Prostate gland (tissue), 2 donors: ENCODE results near the gene NPIPA5.

ENCODE experiments used
- POLR2A ChIP-seq: fragments of 450-650 bp; IDR thresholded peaks from one replicate; pipeline ENCODE4 v1.6.1; 2016; ENCODE audit warnings: antibody characterized with exemption, mild to moderate bottlenecking
- TF ChIP-seq, protein P1 (sequence below), 4 experiments: fragments of 200-600 bp in 2 of 4; fragments of 450-650 bp in 2 of 4; sonication (generic) in 2 of 4; IDR thresholded peaks; 1 replicate in 3 of 4; 2 replicates in 1 of 4; pipeline ENCODE4 v1.5.1; 2016 to 2019; ENCODE audit warnings: antibody characterized with exemption in 4 of 4, mild to moderate bottlenecking in 2 of 4, moderate library complexity in 2 of 4

GRCh38 chr16:15426796-15427195, 48.7 kb upstream of the NPIPA5 start:
- TF ChIP-seq, protein P1, sequence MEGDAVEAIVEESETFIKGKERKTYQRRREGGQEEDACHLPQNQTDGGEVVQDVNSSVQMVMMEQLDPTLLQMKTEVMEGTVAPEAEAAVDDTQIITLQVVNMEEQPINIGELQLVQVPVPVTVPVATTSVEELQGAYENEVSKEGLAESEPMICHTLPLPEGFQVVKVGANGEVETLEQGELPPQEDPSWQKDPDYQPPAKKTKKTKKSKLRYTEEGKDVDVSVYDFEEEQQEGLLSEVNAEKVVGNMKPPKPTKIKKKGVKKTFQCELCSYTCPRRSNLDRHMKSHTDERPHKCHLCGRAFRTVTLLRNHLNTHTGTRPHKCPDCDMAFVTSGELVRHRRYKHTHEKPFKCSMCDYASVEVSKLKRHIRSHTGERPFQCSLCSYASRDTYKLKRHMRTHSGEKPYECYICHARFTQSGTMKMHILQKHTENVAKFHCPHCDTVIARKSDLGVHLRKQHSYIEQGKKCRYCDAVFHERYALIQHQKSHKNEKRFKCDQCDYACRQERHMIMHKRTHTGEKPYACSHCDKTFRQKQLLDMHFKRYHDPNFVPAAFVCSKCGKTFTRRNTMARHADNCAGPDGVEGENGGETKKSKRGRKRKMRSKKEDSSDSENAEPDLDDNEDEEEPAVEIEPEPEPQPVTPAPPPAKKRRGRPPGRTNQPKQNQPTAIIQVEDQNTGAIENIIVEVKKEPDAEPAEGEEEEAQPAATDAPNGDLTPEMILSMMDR (IDR thresholded peaks at IDR 0.05): no peak
- no peak for TF ChIP-seq POLR2A
